Neural progenitor cell (in vitro differentiated cells): ENCODE results near the gene ZNF503. TPM values are rescaled to one million over a fixed set of nuclear protein-coding genes. Genes with fewer than 3 reads are reported as not detected.
A peak's percentile ranks its signal among the peaks of the same experiment; 100 is the strongest.

Source experiments
- DNase-seq: peaks from one replicate; pipeline ENCODE4 v3.0.0-alpha.2; 2016; ENCODE audit warnings: low spot score
- H2AFZ ChIP-seq: fragments of 200-600 bp; sonication (generic); replicated peaks from 2 replicates; pipeline ENCODE4 v1.6.1; 2016; ENCODE audit warnings: antibody characterized with exemption
- H3F3A ChIP-seq: fragments of 200-600 bp; sonication (generic); 2 replicates; pipeline ENCODE4 v1.6.1; 2016; ENCODE audit warnings: antibody characterized with exemption, low read depth
- H3K27ac ChIP-seq: fragments of 200-600 bp; sonication (generic); 2 replicates; pipeline ENCODE4 v1.5.1; 2016; ENCODE audit warnings: mild to moderate bottlenecking
- H3K27me3 ChIP-seq: fragments of 200-600 bp; sonication (generic); 2 replicates; pipeline ENCODE4 v1.6.1; 2016; ENCODE audit warnings: mild to moderate bottlenecking, moderate library complexity
- H3K36me3 ChIP-seq: fragments of 200-600 bp; sonication (generic); 2 replicates; pipeline ENCODE4 v1.5.1; 2016
- H3K4me1 ChIP-seq: fragments of 200-600 bp; sonication (generic); 2 replicates; pipeline ENCODE4 v1.6.1; 2016; ENCODE audit warnings: mixed run types
- H3K4me2 ChIP-seq: fragments of 200-600 bp; sonication (generic); 2 replicates; pipeline ENCODE4 v1.6.1; 2016
- H3K4me3 ChIP-seq: fragments of 200-600 bp; sonication (generic); 2 replicates; pipeline ENCODE4 v1.5.1; 2016
- H3K79me2 ChIP-seq: fragments of 200-600 bp; sonication (generic); 2 replicates; pipeline ENCODE4 v1.6.1; 2016; ENCODE audit warnings: low read depth
- H3K9ac ChIP-seq: fragments of 200-600 bp; sonication (generic); 2 replicates; pipeline ENCODE4 v1.6.1; 2016
- H3K9me3 ChIP-seq: fragments of 200-600 bp; sonication (generic); 2 replicates; pipeline ENCODE4 v1.5.1; 2016; ENCODE audit warnings: low read depth
- H4K20me1 ChIP-seq: fragments of 200-600 bp; sonication (generic); 2 replicates; pipeline ENCODE4 v1.6.1; 2016; ENCODE audit warnings: low read depth
- H3K27ac Mint-ChIP-seq: 3 replicates; pipeline ENCODE4 v1.8.0; 2021; ENCODE audit warnings: mixed read lengths
- H3K27me3 Mint-ChIP-seq: 2 replicates; pipeline ENCODE4 v1.8.0; 2022; ENCODE audit warnings: low read depth, mild to moderate bottlenecking, inconsistent platforms, moderate library complexity, mixed read lengths; ENCODE audit not compliant: insufficient read depth
- H3K36me3 Mint-ChIP-seq: 3 replicates; pipeline ENCODE4 v1.8.0; 2021; ENCODE audit warnings: mixed read lengths
- H3K4me1 Mint-ChIP-seq: 3 replicates; pipeline ENCODE4 v1.8.0; 2021; ENCODE audit warnings: mixed read lengths
- H3K4me3 Mint-ChIP-seq: 3 replicates; pipeline ENCODE4 v1.8.0; 2021; ENCODE audit warnings: mild to moderate bottlenecking, moderate library complexity, mixed read lengths
- H3K9me3 Mint-ChIP-seq: 3 replicates; pipeline ENCODE4 v1.8.0; 2020; ENCODE audit warnings: mixed read lengths
- CTCF ChIP-seq: fragments of 200-600 bp; sonication (generic); IDR thresholded peaks from 2 replicates; pipeline ENCODE4 v1.5.1; 2017; ENCODE audit warnings: antibody characterized with exemption, mild to moderate bottlenecking
- EZH2 ChIP-seq: fragments of 200-600 bp; sonication (generic); IDR thresholded peaks from 2 replicates; pipeline ENCODE4 v1.6.1; 2017; ENCODE audit warnings: antibody characterized with exemption, mild to moderate bottlenecking, moderate library complexity
- EZH2phosphoT487 ChIP-seq: fragments of 200-600 bp; sonication (generic); IDR thresholded peaks from 2 replicates; pipeline ENCODE4 v1.6.1; 2017; ENCODE audit warnings: antibody characterized with exemption
- total RNA-seq: library from RNA; depleted of rRNA; stranded (reverse); fragments of >200 nt; gene quantifications from 2 replicates; pipeline ENCODE4 v1.2.3, GENCODE V29; 2015; ENCODE audit warnings: low replicate concordance

Gene ZNF503
- total RNA-seq, 1 donor from 2014 or later = 8.3 TPM

- Histone ChIP-seq H3K4me3 (peak overlapping the region; percentile 87), H3K27ac (no peak overlapping the region), H3K27me3 (peaks cover 100% of the 10 kb centered on the region), H3K9me3 (no peaks in the 10 kb centered on the region), H3K4me1 (peaks cover 40% of the 10 kb centered on the region), H3K4me2 (peak overlapping the region; percentile 80), H2AFZ (peak overlapping the region; percentile 61), H3F3A (peaks cover 65% of the 10 kb centered on the region), H4K20me1 (peaks cover 15% of the 10 kb centered on the region), H3K36me3 (no peaks in the 10 kb centered on the region), H3K79me2 (peaks cover 10% of the 10 kb centered on the region), H3K9ac (no peak overlapping the region)
- H3K27me3 Mint-ChIP-seq = peaks cover 33% of the 10 kb centered on the region
- H3K4me1 Mint-ChIP-seq = peaks cover 36% of the 10 kb centered on the region
- peak overlapping the region; percentile 87 for H3K4me3 Mint-ChIP-seq
- no peaks in the 10 kb centered on the region for H3K36me3 Mint-ChIP-seq
- H3K9me3 Mint-ChIP-seq = no peaks in the 10 kb centered on the region
- no peak overlapping the region for H3K27ac Mint-ChIP-seq
- TF ChIP-seq EZH2 (no peak), CTCF (no peak), EZH2phosphoT487 (no peak)
- DNase-seq = peak; percentile 85
These were observed 7.6 kb upstream of the ZNF503 start for GRCh38 chr10:75408911-75409885.

- DNase-seq = peak; percentile 63
- H3K27me3 Mint-ChIP-seq = peaks cover 34% of the 10 kb centered on the region
- no peaks in the 10 kb centered on the region for H3K36me3 Mint-ChIP-seq
These were observed 6.9 kb upstream of the ZNF503 start for GRCh38 chr10:75408509-75408875.

GRCh38 chr10:75407713-75408508 lies 6.3 kb upstream of the ZNF503 start:
- Mint-ChIP-seq H3K36me3 (no peaks in the 10 kb centered on the region), H3K4me1 (peaks cover 38% of the 10 kb centered on the region), H3K9me3 (no peaks in the 10 kb centered on the region), H3K27ac (no peak overlapping the region), H3K27me3 (peaks cover 37% of the 10 kb centered on the region), H3K4me3 (peak overlapping the region; percentile 87)
- H3K27ac ChIP-seq = no peak overlapping the region
- peak overlapping the region; percentile 80 for H3K4me2 ChIP-seq
- peaks cover 78% of the 10 kb centered on the region for H3F3A ChIP-seq
- H3K36me3 ChIP-seq = no peaks in the 10 kb centered on the region
- peaks cover 15% of the 10 kb centered on the region for H4K20me1 ChIP-seq
- peak overlapping the region; percentile 87 for H3K4me3 ChIP-seq
- peaks cover 10% of the 10 kb centered on the region for H3K79me2 ChIP-seq
- no peak overlapping the region for H2AFZ ChIP-seq
- no peak overlapping the region for H3K9ac ChIP-seq
- peaks cover 40% of the 10 kb centered on the region for H3K4me1 ChIP-seq
- TF ChIP-seq CTCF (peak; percentile 15), EZH2phosphoT487 (peak; percentile 16), EZH2 (peak; percentile 53)
- H3K27me3 ChIP-seq = peaks cover 95% of the 10 kb centered on the region
- no peaks in the 10 kb centered on the region for H3K9me3 ChIP-seq
- peak; percentile 78 for DNase-seq

More at GRCh38 chr10:75408509-75408875, 6.9 kb upstream of the ZNF503 start:
- Histone ChIP-seq H3F3A (peaks cover 72% of the 10 kb centered on the region), H3K4me1 (peaks cover 40% of the 10 kb centered on the region), H3K27me3 (peaks cover 100% of the 10 kb centered on the region), H4K20me1 (peaks cover 15% of the 10 kb centered on the region), H3K4me2 (peak overlapping the region; percentile 80), H3K4me3 (peak overlapping the region; percentile 87), H3K9ac (no peak overlapping the region), H3K79me2 (peaks cover 10% of the 10 kb centered on the region), H2AFZ (no peak overlapping the region), H3K9me3 (no peaks in the 10 kb centered on the region), H3K36me3 (no peaks in the 10 kb centered on the region), H3K27ac (no peak overlapping the region)
- H3K4me1 Mint-ChIP-seq = peaks cover 38% of the 10 kb centered on the region
- TF ChIP-seq EZH2 (no peak), CTCF (no peak), EZH2phosphoT487 (no peak)
- H3K27ac Mint-ChIP-seq = no peak overlapping the region
- H3K9me3 Mint-ChIP-seq = no peaks in the 10 kb centered on the region
- peak overlapping the region; percentile 87 for H3K4me3 Mint-ChIP-seq
